ENCODE measurements around the gene SLC44A1. TPM values are rescaled to one million over a fixed set of nuclear protein-coding genes. Genes with fewer than 3 reads are reported as not detected.

SLC44A1 gene
- total and polyA plus RNA-seq, 5 donors from 2014 or later = 5.8 to 19.8 (median 13.4) TPM

DNA sequence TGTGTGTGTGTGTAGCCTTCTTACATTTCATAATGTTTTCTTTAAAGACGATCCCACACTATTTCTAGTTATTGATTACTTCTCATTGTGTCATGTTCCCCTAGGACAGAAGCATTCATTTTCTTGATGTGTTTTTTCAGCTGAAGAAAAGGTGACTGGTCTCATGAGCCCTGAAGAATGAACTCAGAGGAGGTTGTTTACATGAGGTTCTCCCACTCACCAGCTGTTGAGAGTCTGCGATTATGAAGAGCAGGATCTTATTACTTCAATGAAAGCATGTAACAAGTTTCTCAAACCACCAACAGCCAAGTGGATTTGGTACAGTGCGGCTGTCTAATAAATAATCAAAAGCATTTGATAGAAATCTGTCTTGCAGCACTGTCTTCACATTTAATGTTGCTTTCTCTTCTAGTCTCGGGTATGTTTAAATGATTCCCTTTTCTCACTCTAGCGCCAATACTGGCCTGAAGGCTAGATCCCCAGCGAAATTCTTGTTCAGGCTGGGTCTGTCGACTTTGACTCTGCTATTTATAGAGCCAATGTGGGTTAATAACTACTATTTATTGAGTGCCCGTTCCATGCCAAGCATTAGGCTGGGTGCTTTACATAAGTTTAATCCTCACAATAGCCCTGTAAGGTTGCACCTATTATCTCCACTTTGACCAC lies 193.8 kb downstream of the SLC44A1 start:
- H3K27ac ChIP-seq (ENCODE audit: insufficient read depth, low read length, poor library complexity, severe bottlenecking) = no peak overlapping the region
- Mint-ChIP-seq H3K4me3 (no peak overlapping the region), H3K9me3 (peaks cover 0 to 2% (median 0%) of the 10 kb centered on the region in 7 donors), H3K36me3 (no peaks in the 10 kb centered on the region), H3K27me3 (peaks cover 10% of the 10 kb centered on the region), H3K4me1 (no peaks in the 10 kb centered on the region), H3K27ac (no peak overlapping the region)
- no peaks in the 10 kb centered on the region for H3K4me1 ChIP-seq (ENCODE audit: control insufficient read depth, insufficient read depth, low read length, poor library complexity, severe bottlenecking)
- H3K4me3 ChIP-seq (ENCODE audit: low read depth, low read length) = no peak overlapping the region
- H3K27me3 ChIP-seq (ENCODE audit: control insufficient read depth, insufficient read depth, low read length) = no peaks in the 10 kb centered on the region
- DNase-seq (no peak), ATAC-seq (ENCODE audit: low read depth in 2 of 2) (no peak)
- H3K36me3 ChIP-seq (ENCODE audit: control insufficient read depth, insufficient read depth, low read length) = no peaks in the 10 kb centered on the region
- H3K9me3 ChIP-seq (ENCODE audit: control insufficient read depth in 2 of 2, low read length in 2 of 2) = no peaks in the 10 kb centered on the region

DNA sequence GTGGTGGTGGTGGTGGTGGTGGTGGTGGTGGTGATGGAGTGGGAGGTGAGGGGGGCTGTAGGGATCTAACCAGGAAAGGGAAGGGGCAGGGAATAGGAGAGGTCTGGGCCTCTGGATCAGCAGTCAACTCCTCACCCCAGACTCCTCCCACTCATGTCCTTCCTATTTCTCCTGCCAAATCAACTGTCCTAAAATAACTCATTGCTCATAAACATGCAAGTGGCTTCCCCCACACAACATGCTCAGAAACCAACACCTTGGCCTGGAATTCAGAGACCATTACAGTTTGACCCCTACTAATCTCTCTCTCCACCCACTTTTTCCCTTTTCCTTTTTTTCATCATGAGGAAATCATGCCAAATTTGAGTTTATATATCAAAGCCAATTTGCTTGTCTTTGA lies 195.0 kb downstream of the SLC44A1 start:
- Mint-ChIP-seq H3K27ac (no peak overlapping the region), H3K9me3 (no peaks in the 10 kb centered on the region), H3K27me3 (peaks cover 5% of the 10 kb centered on the region), H3K4me3 (no peak overlapping the region), H3K4me1 (no peaks in the 10 kb centered on the region), H3K36me3 (no peaks in the 10 kb centered on the region)
- no peaks in the 10 kb centered on the region for H3K4me1 ChIP-seq (ENCODE audit: control insufficient read depth, insufficient read depth, low read length, poor library complexity, severe bottlenecking)
- DNase-seq = no peak
- H3K27me3 ChIP-seq (ENCODE audit: control insufficient read depth, insufficient read depth, low read length) = no peaks in the 10 kb centered on the region
- H3K36me3 ChIP-seq (ENCODE audit: control insufficient read depth, insufficient read depth, low read length) = no peaks in the 10 kb centered on the region
- H3K9me3 ChIP-seq (ENCODE audit: control insufficient read depth in 2 of 2, low read length in 2 of 2) = no peaks in the 10 kb centered on the region
- no peak overlapping the region for H3K27ac ChIP-seq (ENCODE audit: insufficient read depth, low read length, poor library complexity, severe bottlenecking)
- no peak overlapping the region for H3K4me3 ChIP-seq (ENCODE audit: low read depth, low read length)
- no peak for ATAC-seq (ENCODE audit: low read depth in 2 of 2)

DNA sequence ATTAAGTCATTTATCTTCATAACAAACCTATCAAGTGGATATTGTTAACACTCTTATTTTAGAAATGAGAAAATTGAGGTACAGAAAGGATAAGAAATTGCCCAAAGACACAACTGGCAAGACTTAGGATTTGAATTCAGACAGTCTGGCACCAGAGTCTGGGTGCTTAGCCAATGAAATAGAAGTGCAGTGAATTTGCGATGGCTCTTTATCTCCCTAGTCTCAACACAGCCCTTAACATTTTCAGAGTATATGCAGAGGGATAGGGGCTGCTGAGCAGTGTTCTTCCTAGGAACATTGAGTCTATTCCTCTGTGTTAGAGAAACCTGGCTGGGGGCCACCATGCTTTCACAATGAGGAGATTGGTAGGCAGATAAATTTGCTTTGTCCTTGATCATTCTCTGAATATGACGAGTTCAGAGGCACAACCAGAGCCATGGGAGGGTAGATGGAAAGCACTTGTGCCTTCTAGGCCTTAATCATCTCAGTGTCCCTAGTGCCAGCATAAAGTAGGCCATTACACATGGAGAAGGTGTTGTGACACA lies 197.2 kb downstream of the SLC44A1 start:
- Mint-ChIP-seq H3K27ac (no peak overlapping the region), H3K9me3 (no peaks in the 10 kb centered on the region), H3K4me3 (no peak overlapping the region), H3K4me1 (peaks cover 0 to 2% (median 0%) of the 10 kb centered on the region in 4 donors), H3K36me3 (no peaks in the 10 kb centered on the region), H3K27me3 (peaks cover 5% of the 10 kb centered on the region)
- Histone ChIP-seq H3K4me3 (ENCODE audit: low read depth, low read length) (no peak overlapping the region), H3K9me3 (ENCODE audit: control insufficient read depth in 2 of 2, low read length in 2 of 2) (no peaks in the 10 kb centered on the region), H3K36me3 (ENCODE audit: control insufficient read depth, insufficient read depth, low read length) (no peaks in the 10 kb centered on the region), H3K27me3 (ENCODE audit: control insufficient read depth, insufficient read depth, low read length) (no peaks in the 10 kb centered on the region), H3K27ac (ENCODE audit: insufficient read depth, low read length, poor library complexity, severe bottlenecking) (no peak overlapping the region), H3K4me1 (ENCODE audit: control insufficient read depth, insufficient read depth, low read length, poor library complexity, severe bottlenecking) (no peaks in the 10 kb centered on the region)
- ATAC-seq (ENCODE audit: low read depth in 2 of 2) = no peak
- no peak for DNase-seq

DNA sequence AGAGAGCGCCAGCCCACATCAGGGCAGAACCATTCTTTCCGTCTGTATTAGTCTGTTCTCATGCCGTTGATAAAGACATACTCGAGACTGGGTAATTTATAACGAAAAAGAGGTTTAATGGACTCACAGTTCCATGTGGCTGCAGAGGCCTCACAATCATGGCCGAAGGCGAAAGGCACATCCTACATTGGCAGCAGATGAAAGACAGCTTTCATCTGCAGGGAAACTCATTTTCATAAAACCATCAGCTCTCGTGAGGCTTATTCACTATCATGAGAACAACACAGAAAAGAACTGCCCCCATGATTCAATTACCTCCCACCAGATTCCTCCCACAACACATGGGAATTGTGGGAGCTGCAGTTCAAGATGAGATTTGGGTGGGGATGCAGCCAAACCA lies 198.7 kb downstream of the SLC44A1 start:
- no peak for DNase-seq
- Histone ChIP-seq H3K27ac (ENCODE audit: insufficient read depth, low read length, poor library complexity, severe bottlenecking) (no peak overlapping the region), H3K9me3 (ENCODE audit: control insufficient read depth in 2 of 2, low read length in 2 of 2) (no peaks in the 10 kb centered on the region), H3K4me1 (ENCODE audit: control insufficient read depth, insufficient read depth, low read length, poor library complexity, severe bottlenecking) (peaks cover 6% of the 10 kb centered on the region), H3K4me3 (ENCODE audit: low read depth, low read length) (no peak overlapping the region), H3K36me3 (ENCODE audit: control insufficient read depth, insufficient read depth, low read length) (no peaks in the 10 kb centered on the region), H3K27me3 (ENCODE audit: control insufficient read depth, insufficient read depth, low read length) (no peaks in the 10 kb centered on the region)
- Mint-ChIP-seq H3K4me3 (no peak overlapping the region), H3K4me1 (peaks cover 0 to 5% (median 1%) of the 10 kb centered on the region in 4 donors), H3K27ac (no peak overlapping the region), H3K27me3 (peaks cover 5% of the 10 kb centered on the region), H3K9me3 (no peaks in the 10 kb centered on the region), H3K36me3 (no peaks in the 10 kb centered on the region)
- ATAC-seq (ENCODE audit: low read depth in 2 of 2) = no peak

DNA sequence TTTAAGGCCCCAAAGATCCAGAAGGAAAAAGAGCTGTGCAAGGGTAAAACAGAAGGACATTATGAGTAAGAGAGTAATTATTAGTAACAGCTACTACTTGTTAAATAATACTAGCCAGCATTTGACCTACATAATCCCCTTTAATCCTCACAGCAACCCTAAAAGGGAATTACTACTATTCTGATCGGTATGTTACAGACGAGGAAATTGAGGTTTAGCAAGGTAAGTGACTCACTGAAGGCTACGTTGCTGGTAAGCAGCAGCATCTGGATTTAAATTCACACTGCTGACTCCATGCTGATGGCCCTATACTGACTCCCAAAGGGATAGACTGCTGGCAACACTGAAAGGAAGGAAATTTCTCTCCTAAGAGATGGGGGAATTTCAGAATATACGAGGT lies 199.7 kb downstream of the SLC44A1 start:
- peaks cover 5% of the 10 kb centered on the region for H3K27me3 Mint-ChIP-seq
- ATAC-seq (ENCODE audit: low read depth in 2 of 2) = no peak
- H3K9me3 Mint-ChIP-seq = no peaks in the 10 kb centered on the region
- no peaks in the 10 kb centered on the region for H3K36me3 Mint-ChIP-seq
- H3K9me3 ChIP-seq (ENCODE audit: control insufficient read depth in 2 of 2, low read length in 2 of 2) = no peaks in the 10 kb centered on the region
- H3K4me1 Mint-ChIP-seq = peaks cover 6 to 11% (median 8%) of the 10 kb centered on the region in 4 donors
- no peak for DNase-seq
- H3K27ac ChIP-seq (ENCODE audit: insufficient read depth, low read length, poor library complexity, severe bottlenecking) = no peak overlapping the region
- no peaks in the 10 kb centered on the region for H3K27me3 ChIP-seq (ENCODE audit: control insufficient read depth, insufficient read depth, low read length)
- no peaks in the 10 kb centered on the region for H3K36me3 ChIP-seq (ENCODE audit: control insufficient read depth, insufficient read depth, low read length)
- no peak overlapping the region for H3K27ac Mint-ChIP-seq
- H3K4me3 Mint-ChIP-seq = peak overlapping the region in 1 of 4 donors; percentile 55
- H3K4me1 ChIP-seq (ENCODE audit: control insufficient read depth, insufficient read depth, low read length, poor library complexity, severe bottlenecking) = peaks cover 13% of the 10 kb centered on the region
- H3K4me3 ChIP-seq (ENCODE audit: low read depth, low read length) = no peak overlapping the region

DNA sequence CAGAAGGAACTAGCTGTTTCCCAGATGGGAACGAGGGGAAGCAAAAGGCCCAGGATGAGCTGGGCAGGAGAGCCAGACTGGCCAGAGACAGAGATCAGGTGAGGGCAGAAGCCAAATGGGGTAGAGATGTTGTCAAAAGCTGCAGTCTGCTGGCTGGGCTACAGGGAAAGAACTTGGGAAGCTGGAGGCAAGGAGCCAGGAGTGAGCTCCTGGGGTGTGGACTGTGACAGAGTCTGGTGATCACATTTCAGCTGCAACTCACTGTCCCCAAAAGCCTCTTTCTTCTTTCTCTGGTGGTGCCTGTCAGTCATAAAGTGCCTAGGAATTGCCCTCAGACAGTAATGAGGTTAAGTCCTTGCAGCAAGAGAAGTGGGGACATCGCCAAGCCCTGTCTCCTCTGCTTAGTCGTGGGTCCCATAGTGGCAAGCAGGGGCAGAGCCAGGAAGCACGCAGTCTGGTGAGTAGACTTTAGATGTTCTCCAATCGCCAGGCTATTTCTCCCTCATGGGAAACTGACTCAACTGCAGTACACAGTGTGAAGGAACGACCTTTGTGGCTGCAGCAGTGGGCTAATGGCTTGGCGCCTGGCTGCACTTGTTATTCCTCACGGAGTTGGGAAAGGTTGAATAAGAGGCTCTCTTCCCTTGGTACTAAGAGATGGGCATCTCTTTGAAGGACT lies 200.9 kb downstream of the SLC44A1 start:
- peak overlapping the region in 2 of 4 donors; percentile 21 to 88 for H3K4me3 Mint-ChIP-seq
- H3K27me3 ChIP-seq (ENCODE audit: control insufficient read depth, insufficient read depth, low read length) = no peaks in the 10 kb centered on the region
- H3K4me1 Mint-ChIP-seq = peaks cover 6 to 11% (median 10%) of the 10 kb centered on the region in 4 donors
- no peak overlapping the region for H3K27ac ChIP-seq (ENCODE audit: insufficient read depth, low read length, poor library complexity, severe bottlenecking)
- no peaks in the 10 kb centered on the region for H3K9me3 ChIP-seq (ENCODE audit: control insufficient read depth in 2 of 2, low read length in 2 of 2)
- H3K4me1 ChIP-seq (ENCODE audit: control insufficient read depth, insufficient read depth, low read length, poor library complexity, severe bottlenecking) = peaks cover 13% of the 10 kb centered on the region
- H3K27ac Mint-ChIP-seq = no peak overlapping the region
- H3K27me3 Mint-ChIP-seq = peaks cover 5% of the 10 kb centered on the region
- H3K9me3 Mint-ChIP-seq = no peaks in the 10 kb centered on the region
- H3K4me3 ChIP-seq (ENCODE audit: low read depth, low read length) = no peak overlapping the region
- no peaks in the 10 kb centered on the region for H3K36me3 Mint-ChIP-seq
- ATAC-seq (ENCODE audit: low read depth in 2 of 2) (no peak), DNase-seq (no peak)
- H3K36me3 ChIP-seq (ENCODE audit: control insufficient read depth, insufficient read depth, low read length) = no peaks in the 10 kb centered on the region

DNA sequence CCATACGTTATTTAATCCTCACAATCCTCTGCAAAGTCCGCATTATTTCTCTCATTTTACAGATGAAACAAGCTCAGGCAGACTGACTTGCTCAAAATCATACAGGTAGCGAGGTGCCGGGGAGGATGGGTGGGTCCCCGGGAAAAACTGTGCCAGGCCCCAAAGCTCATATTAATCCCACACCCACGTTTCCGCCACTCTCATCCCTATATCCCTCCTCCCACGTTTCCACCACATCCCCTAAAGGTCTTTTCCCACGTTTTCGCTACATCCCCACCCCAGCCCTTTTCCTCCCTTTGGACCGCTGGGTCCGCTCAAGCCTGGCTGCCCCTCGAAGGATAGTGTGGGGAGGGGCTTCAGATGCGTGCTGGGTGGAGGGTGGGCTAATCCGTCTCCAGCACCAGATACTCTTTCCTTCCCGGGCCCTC lies 202.9 kb downstream of the SLC44A1 start:
- H3K9me3 Mint-ChIP-seq = no peaks in the 10 kb centered on the region
- Histone ChIP-seq H3K36me3 (ENCODE audit: control insufficient read depth, insufficient read depth, low read length) (no peaks in the 10 kb centered on the region), H3K27me3 (ENCODE audit: control insufficient read depth, insufficient read depth, low read length) (no peaks in the 10 kb centered on the region), H3K27ac (ENCODE audit: insufficient read depth, low read length, poor library complexity, severe bottlenecking) (no peak overlapping the region), H3K9me3 (ENCODE audit: control insufficient read depth in 2 of 2, low read length in 2 of 2) (no peaks in the 10 kb centered on the region), H3K4me3 (ENCODE audit: low read depth, low read length) (peak overlapping the region; percentile 57), H3K4me1 (ENCODE audit: control insufficient read depth, insufficient read depth, low read length, poor library complexity, severe bottlenecking) (peaks cover 13% of the 10 kb centered on the region)
- peak overlapping the region; percentile 84 to 92 (median 87) for H3K4me3 Mint-ChIP-seq
- peak in 1 of 3 donors; percentile 3 for DNase-seq
- peaks cover 6 to 11% (median 10%) of the 10 kb centered on the region in 4 donors for H3K4me1 Mint-ChIP-seq
- H3K36me3 Mint-ChIP-seq = no peaks in the 10 kb centered on the region
- no peaks in the 10 kb centered on the region for H3K27me3 Mint-ChIP-seq
- H3K27ac Mint-ChIP-seq = peak overlapping the region in 1 of 3 donors; percentile 78
- ATAC-seq (ENCODE audit: low read depth in 2 of 2) = no peak

Data from CD4-positive, CD25-positive, alpha-beta regulatory T cell (primary cell).